DMS 273 treated with DMSO at 0.1 percent for 48 hours (cell line): ENCODE results near the gene SMIM38.

Experiments
- DNase-seq: peaks from one replicate; lab custom pipeline; 2025; lab: John Stamatoyannopoulos, UW

Gene SMIM38

GRCh38 chr11:69183613-69184012, 27.9 kb downstream of the SMIM38 start:
- DNase-seq, result no peak

- no peak for DNase-seq
Observed at GRCh38 chr11:69186316-69187260, 30.9 kb downstream of the SMIM38 start.

- DNase-seq, result no peak
Observed at GRCh38 chr11:69187540-69188065, 31.9 kb downstream of the SMIM38 start.

- no peak for DNase-seq
Observed at GRCh38 chr11:69189059-69189458, 33.3 kb downstream of the SMIM38 start.

- DNase-seq, result no peak
Observed at GRCh38 chr11:69190796-69191536, 35.2 kb downstream of the SMIM38 start.

- DNase-seq, result no peak
Observed at GRCh38 chr11:69192301-69192721, 36.6 kb downstream of the SMIM38 start.

- no peak for DNase-seq
Observed at GRCh38 chr11:69193151-69193550, 37.4 kb downstream of the SMIM38 start.

- DNase-seq, result no peak
Observed at GRCh38 chr11:69193629-69194028, 37.9 kb downstream of the SMIM38 start.

GRCh38 chr11:69194396-69194795, 38.7 kb downstream of the SMIM38 start:
- DNase-seq, result no peak

- DNase-seq, result no peak
Observed at GRCh38 chr11:69194956-69195355, 39.2 kb downstream of the SMIM38 start.

GRCh38 chr11:69195824-69196782, 40.4 kb downstream of the SMIM38 start:
- DNase-seq, result no peak

- DNase-seq, result no peak
Observed at GRCh38 chr11:69196783-69197169, 41.0 kb downstream of the SMIM38 start.

- DNase-seq, result no peak
Observed at GRCh38 chr11:69198891-69199582, 43.3 kb downstream of the SMIM38 start.

GRCh38 chr11:69199583-69200315, 44.0 kb downstream of the SMIM38 start:
- no peak for DNase-seq

GRCh38 chr11:69200331-69201065, 44.8 kb downstream of the SMIM38 start:
- DNase-seq, result no peak

GRCh38 chr11:69201066-69201365, 45.3 kb downstream of the SMIM38 start:
- DNase-seq, result no peak

GRCh38 chr11:69201764-69202370, 46.1 kb downstream of the SMIM38 start:
- DNase-seq, result no peak

GRCh38 chr11:69202511-69203221, 46.9 kb downstream of the SMIM38 start:
- no peak for DNase-seq

GRCh38 chr11:69203381-69203780, 47.6 kb downstream of the SMIM38 start:
- no peak for DNase-seq
